Measurements from ENCODE around the gene HID1.

DNA sequence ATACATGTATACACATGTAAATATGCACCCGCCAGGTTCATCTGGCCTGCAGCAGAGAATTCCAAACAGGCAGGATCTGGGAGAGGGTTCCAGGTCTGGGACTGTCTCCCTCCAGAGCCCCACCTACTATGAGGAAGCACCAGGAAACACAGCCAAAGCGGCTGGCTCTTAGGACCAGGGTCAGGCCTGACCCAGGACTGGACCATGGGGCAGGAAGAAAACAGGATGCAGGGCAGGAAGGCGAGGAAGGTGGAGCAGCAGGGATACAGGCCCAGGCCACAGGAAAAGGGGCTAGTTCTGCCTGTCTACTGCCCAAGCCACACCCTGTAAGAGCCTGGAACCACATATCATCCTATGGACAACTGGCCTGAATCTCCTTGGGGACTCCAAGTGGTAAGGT lies 2.2 kb downstream of the HID1 start:
- TF ChIP-seq, protein P1, sequence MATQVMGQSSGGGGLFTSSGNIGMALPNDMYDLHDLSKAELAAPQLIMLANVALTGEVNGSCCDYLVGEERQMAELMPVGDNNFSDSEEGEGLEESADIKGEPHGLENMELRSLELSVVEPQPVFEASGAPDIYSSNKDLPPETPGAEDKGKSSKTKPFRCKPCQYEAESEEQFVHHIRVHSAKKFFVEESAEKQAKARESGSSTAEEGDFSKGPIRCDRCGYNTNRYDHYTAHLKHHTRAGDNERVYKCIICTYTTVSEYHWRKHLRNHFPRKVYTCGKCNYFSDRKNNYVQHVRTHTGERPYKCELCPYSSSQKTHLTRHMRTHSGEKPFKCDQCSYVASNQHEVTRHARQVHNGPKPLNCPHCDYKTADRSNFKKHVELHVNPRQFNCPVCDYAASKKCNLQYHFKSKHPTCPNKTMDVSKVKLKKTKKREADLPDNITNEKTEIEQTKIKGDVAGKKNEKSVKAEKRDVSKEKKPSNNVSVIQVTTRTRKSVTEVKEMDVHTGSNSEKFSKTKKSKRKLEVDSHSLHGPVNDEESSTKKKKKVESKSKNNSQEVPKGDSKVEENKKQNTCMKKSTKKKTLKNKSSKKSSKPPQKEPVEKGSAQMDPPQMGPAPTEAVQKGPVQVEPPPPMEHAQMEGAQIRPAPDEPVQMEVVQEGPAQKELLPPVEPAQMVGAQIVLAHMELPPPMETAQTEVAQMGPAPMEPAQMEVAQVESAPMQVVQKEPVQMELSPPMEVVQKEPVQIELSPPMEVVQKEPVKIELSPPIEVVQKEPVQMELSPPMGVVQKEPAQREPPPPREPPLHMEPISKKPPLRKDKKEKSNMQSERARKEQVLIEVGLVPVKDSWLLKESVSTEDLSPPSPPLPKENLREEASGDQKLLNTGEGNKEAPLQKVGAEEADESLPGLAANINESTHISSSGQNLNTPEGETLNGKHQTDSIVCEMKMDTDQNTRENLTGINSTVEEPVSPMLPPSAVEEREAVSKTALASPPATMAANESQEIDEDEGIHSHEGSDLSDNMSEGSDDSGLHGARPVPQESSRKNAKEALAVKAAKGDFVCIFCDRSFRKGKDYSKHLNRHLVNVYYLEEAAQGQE (IDR thresholded peaks at IDR 0.05; ENCODE audit: low read depth) = no peak
- no peak for TF ChIP-seq CREB1 (IDR thresholded peaks at IDR 0.05; ENCODE audit: low read depth)

Measured in Ishikawa (cell line).